Stimulated activated CD8-positive, alpha-beta memory T cell treated with anti-CD3 and anti-CD28 coated beads, Interleukin-15, amount 100 ng/mL, for 4 hours (primary cell): ENCODE results near the gene DGCR6L.
"Not testable (repeated sequence)": the region's sequence is repeated elsewhere in the genome, so short reads cannot be mapped to it uniquely, and the experiment has no call there.

Experiments used
- DNase-seq, 2 donors: peaks; one replicate each; pipeline ENCODE4 v3.0.0-alpha.2; 2020; ENCODE audit warnings: low read depth in 2 of 2

The DGCR6L gene

GRCh38 chr22:20308806-20309650, 10.8 kb downstream of the DGCR6L start:
- not testable (repeated sequence) for DNase-seq

DNA sequence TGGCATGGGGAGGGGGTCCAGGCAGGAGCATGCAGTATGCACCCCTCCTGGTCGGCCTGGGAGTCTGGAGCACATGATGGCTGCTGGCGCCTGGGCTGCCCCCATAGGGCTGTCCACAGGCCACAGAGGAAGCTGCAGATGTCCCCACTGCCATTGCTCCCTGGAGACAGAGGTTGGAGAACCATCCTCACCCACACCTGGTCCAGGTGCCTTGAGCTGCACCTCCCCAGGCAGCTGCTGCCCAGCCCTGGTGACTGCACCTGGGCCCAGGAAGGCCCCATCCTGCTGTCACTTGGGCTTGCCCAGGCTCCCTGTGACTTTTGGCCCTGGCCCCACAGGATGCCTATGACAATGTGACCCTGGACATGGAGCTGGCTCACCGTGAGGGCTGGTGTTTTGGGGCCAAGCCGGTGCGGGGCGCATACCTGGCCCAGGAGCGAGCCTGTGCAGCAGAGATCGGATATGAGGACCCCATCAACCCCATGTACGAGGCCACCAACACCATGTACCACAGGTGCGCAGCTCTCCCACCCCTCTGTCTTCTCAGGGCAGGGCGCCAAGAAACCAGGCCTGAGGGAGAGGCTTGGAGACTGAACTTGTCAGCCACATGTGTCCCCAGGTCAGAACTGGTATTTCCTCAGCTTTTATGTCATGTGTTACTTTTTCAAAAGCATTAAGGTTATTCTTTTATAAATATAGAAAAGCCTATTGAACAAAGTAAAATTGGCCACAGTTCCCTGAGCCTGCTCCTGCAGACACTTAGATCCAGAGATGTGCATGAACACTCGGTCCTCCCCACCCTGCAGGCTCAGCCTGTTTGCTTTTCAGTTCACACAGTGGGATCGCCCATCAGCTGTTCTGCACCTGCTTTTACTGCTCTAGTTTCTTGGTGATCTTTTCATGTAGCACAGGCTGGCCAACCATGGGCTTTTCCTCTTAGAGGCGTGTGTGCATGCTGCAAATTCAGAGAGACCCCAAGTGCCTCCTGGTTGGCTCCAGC, 12.1 kb downstream of the DGCR6L start:
- DNase-seq = not testable (repeated sequence)

- DNase-seq = not testable (repeated sequence)
Observed at GRCh38 chr22:20306646-20307447, 13.0 kb downstream of the DGCR6L start.

DNA sequence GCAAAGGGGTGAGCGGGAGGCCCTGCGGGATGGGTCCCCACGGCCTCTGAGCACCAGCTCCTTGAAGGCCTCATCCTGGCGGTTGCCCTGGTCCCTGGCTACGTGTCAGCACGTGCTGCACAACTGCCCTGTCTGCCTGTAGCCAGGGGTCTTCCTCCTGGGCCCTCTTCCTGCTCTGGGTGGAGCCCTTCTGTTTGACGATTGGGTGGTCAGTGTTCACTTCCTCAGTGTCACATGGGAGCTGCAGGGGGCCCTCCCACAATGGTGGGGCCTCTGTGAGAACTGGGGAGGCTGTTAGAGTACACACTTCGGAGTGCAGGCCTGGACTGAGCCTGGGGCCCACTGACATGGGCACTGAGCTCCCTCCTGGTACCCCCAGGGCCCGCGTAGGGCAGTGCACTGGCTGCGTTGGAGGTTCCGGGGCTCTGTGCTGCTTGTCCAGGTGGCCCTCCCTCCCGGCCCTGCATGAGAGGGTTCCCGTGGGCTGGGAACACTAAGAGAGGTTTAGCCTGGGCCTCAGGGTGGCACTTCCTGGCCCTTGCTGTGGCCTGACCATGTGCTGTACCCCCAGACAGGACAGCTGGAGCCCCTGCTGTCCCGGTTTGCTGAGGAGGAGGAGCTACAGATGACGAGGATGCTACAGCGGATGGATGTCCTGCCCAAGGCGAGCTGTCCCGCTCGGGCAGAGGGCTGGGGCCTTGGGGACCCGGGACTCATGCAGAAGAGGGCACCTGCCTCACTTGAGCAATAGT, 13.8 kb downstream of the DGCR6L start:
- DNase-seq = no peak

- not testable (repeated sequence) for DNase-seq
Observed at GRCh38 chr22:20305230-20305893, 14.5 kb downstream of the DGCR6L start.

DNA sequence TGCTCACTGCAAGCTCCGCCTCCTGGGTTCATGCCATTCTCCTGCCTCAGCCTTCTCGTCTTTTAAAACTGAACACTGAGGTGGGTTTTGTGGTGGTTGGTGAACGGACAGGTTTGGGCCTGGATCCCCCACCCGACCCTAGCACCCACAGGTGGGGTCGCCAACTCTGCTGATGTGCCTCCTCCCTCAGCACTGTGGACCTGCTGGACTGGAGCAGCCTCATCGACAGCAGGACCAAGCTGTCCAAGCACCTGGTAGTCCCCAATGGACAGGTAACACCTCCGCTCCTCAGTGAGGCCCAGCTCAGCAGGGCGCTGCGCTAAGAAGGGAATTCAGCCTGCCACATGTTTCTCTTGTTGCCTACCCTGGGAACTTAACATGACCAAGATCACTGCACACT, 15.2 kb downstream of the DGCR6L start:
- DNase-seq = no peak

GRCh38 chr22:20303229-20303534, 16.7 kb downstream of the DGCR6L start:
- not testable (repeated sequence) for DNase-seq

GRCh38 chr22:20302438-20303228, 17.2 kb downstream of the DGCR6L start:
- DNase-seq = no peak

DNA sequence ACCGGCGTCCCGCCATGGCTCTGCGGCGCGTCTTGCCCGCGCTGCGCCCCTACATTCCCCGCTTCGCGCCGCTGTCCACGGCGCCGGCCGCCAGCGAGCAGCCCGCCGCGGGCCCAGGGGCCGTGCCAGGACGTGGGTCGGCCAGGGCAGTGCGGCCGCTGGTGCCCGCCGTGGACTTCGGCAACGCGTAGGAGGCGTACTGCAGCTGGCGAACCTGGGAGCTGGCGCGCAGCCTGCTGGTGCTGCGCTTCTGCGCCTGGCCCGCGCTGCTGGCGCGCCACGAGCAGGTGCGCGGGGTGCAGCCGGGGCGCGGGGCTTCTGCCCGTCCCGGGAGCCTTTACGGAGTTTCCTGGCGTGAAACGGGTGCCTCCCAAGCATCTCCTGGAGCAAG, 20.1 kb downstream of the DGCR6L start:
- no peak for DNase-seq

DNA sequence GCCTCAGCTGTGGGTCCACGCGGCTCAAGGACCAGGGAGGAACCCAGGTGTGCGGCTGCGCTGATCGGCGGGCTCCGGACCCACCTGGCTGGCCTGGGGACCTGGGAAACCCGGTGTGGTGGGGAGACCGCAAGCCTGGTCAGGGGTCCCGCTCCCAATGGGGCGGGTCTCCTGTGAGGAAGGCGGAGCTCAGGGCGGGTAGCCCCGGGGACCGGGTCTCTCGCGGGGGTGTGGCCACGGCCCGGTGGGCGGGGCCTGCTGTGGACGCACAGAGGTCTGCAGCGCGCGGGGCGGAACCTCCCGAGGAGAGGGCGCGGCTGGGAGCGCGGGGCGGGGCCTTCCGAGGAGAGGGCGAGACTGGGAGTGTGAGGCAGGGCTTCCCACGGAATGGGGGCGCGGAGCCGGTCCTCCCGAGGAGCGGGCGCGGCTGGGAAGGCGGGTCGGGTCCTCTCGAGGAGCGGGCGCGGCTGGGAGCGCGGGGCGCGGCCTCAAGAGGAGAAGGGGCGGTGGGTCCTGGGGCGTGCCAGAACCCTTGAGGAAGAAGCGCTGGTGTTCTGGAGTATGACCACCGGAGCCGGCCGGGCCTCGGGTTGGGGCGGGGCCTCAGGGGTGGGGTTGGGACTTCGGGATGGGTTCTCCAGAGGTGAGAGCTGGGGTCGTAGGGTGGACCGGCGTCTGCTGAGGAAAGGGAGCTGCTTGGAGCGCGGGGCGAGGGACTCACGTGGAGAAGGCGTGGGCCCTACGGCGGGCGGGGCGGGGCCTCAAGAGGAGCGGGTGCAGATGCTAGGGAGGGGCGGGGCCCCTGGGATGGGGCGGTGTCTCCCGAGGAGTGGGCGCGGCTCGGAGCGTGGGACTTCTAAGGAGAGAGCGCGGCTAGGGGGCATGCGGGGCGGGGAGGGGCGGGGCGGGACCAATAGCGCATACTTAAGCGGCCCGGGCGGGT, 20.8 kb downstream of the DGCR6L start:
- peak; percentile 84 to 89 for DNase-seq

DNA sequence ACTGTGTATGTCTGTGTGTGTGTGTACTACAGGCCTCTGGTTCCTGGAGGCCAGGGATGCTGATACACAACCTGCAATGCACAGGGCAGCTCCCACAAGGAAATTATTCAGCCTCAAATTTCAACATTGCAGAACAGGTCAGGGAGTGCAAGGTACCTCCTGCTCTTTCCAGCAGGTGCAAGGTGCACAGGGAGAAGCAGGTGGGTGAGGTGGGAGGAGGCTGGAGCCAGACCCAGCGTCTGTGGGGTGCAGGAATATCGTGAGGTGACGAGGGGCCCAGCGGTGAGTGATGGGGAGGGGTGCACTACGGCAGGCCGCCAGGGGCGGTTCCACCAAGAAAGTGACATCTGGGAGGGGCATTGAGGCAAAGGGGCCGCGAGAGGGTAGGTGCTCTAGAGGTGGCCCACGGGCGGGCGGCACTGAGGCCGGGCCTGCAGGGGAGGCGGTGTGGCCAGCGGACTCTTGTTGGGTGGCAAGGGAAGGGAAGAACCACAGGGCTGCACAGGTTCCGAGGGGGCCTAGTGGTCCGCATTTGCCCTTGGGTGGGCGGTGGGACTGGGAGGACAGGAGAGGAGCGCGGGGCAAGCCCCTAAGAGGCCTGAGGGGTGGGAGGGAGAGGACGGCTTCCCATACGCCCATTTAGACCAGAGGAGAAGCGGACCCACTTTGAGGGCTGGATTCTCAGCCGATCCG, 21.6 kb downstream of the DGCR6L start:
- DNase-seq = no peak

GRCh38 chr22:20297414-20298109, 22.3 kb downstream of the DGCR6L start:
- no peak for DNase-seq

DNA sequence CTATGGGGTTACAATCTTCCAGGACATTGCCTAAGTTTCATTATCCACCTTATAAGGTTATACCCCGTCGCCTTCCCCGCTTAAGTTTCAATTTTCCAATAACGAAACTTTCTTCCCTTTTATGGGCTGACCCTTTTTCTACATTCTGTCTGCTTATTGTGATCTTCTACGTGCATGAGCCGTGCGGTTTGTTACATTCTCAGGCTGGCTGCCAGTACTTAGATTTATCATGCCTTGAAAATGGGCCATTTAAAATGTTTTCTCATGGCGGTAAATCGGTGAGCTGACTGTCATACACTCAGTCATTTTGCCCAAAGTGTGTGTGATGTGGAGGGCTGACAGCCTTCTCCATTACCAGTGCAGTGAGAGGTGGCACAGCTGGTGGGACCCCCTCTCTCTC, 23.3 kb downstream of the DGCR6L start:
- DNase-seq = no peak

GRCh38 chr22:20295262-20296064, 24.4 kb downstream of the DGCR6L start:
- no peak for DNase-seq

- no peak for DNase-seq
Observed at GRCh38 chr22:20292673-20293232, 27.1 kb downstream of the DGCR6L start.

DNA sequence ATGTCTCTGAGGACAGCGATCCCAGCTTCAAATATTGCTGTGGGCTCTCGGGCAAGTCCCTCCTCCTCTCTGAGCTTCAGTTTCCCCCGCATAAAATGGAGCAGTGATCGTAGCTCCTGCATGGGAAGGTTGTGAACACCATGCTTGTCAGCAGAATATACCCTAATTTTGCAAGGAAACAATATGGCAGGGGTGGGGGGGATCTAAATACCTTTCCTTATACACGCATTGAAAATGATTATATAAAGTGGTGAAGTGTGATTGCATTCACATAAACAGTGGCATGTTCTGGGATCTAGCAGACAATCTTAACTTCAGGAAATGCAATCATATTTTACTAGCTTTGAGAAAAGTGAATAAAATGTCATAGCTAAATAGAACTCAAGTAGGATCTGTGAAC, 27.8 kb downstream of the DGCR6L start:
- DNase-seq = no peak
